MM.1S (cell line): Measurements from ENCODE around the gene CRMP1.

Source experiments
- DNase-seq: peaks from one replicate; pipeline ENCODE4 v3.0.0-alpha.2; 2015
- H2AFZ ChIP-seq: fragments of 300-600 bp; sonication (generic); 2 replicates; pipeline ENCODE4 v1.6.0; 2016; ENCODE audit warnings: antibody characterized with exemption, low read length
- H3F3A ChIP-seq: fragments of 300-600 bp; sonication (generic); 2 replicates; pipeline ENCODE4 v1.6.1; 2016; ENCODE audit warnings: mild to moderate bottlenecking, antibody characterized with exemption, low read length, moderate library complexity, mixed read lengths; ENCODE audit not compliant: insufficient read depth
- H3K27ac ChIP-seq: fragments of 300-600 bp; sonication (generic); 2 replicates; pipeline ENCODE4 v1.5.1; 2016; ENCODE audit warnings: mild to moderate bottlenecking, low read length
- H3K27me3 ChIP-seq: fragments of 300-600 bp; sonication (generic); replicated peaks from 2 replicates; pipeline ENCODE4 v1.6.0; 2016; ENCODE audit warnings: low read length; ENCODE audit not compliant: insufficient read depth
- H3K36me3 ChIP-seq: fragments of 300-600 bp; sonication (generic); replicated peaks from 2 replicates; pipeline ENCODE4 v1.6.1; 2016; ENCODE audit warnings: mild to moderate bottlenecking, low read length, mixed read lengths; ENCODE audit not compliant: insufficient read depth
- H3K4me1 ChIP-seq: fragments of 300-600 bp; sonication (generic); 2 replicates; pipeline ENCODE4 v1.6.1; 2016; ENCODE audit warnings: low read length, mixed read lengths
- H3K4me2 ChIP-seq: fragments of 300-600 bp; sonication (generic); 2 replicates; pipeline ENCODE4 v1.6.0; 2016; ENCODE audit warnings: low read depth, low read length
- H3K4me3 ChIP-seq: fragments of 300-600 bp; sonication (generic); 2 replicates; pipeline ENCODE4 v1.5.1; 2016; ENCODE audit warnings: low read length, mixed read lengths
- H3K79me2 ChIP-seq: fragments of 300-600 bp; sonication (generic); 2 replicates; pipeline ENCODE4 v1.6.1; 2016; ENCODE audit warnings: mixed run types, low read length, mixed read lengths
- H3K9ac ChIP-seq: fragments of 300-600 bp; sonication (generic); 2 replicates; pipeline ENCODE4 v1.6.1; 2016; ENCODE audit warnings: low read length, mixed read lengths
- H3K9me2 ChIP-seq: fragments of 300-600 bp; sonication (generic); replicated peaks from 2 replicates; pipeline ENCODE4 v1.6.1; 2016; ENCODE audit warnings: mild to moderate bottlenecking, low read length, mixed read lengths; ENCODE audit not compliant: insufficient read depth
- H3K9me3 ChIP-seq: fragments of 300-600 bp; sonication (generic); replicated peaks from 2 replicates; pipeline ENCODE4 v1.6.1; 2016; ENCODE audit warnings: mild to moderate bottlenecking, low read length, mixed read lengths; ENCODE audit not compliant: insufficient read depth
- H4K20me1 ChIP-seq: fragments of 300-600 bp; sonication (generic); 2 replicates; pipeline ENCODE4 v1.6.1; 2016; ENCODE audit warnings: mild to moderate bottlenecking, low read length, moderate library complexity, mixed read lengths; ENCODE audit not compliant: insufficient read depth
- EZH2 ChIP-seq: fragments of 300-600 bp; sonication (generic); optimal IDR thresholded peaks from 2 replicates; pipeline ENCODE3; 2017; ENCODE audit warnings: low read depth, mild to moderate bottlenecking, antibody characterized with exemption, low read length, mixed read lengths
- EZH2phosphoT487 ChIP-seq: fragments of 300-600 bp; sonication (generic); IDR thresholded peaks from 2 replicates; pipeline ENCODE4 v1.6.1; 2018; ENCODE audit warnings: antibody characterized with exemption, low read length
- TF ChIP-seq, protein P1 (sequence below): fragments of 300-600 bp; sonication (generic); IDR thresholded peaks from 2 replicates; pipeline ENCODE4 v1.5.1; 2016; ENCODE audit warnings: antibody characterized with exemption, low read length, mixed read lengths

Gene CRMP1

DNA sequence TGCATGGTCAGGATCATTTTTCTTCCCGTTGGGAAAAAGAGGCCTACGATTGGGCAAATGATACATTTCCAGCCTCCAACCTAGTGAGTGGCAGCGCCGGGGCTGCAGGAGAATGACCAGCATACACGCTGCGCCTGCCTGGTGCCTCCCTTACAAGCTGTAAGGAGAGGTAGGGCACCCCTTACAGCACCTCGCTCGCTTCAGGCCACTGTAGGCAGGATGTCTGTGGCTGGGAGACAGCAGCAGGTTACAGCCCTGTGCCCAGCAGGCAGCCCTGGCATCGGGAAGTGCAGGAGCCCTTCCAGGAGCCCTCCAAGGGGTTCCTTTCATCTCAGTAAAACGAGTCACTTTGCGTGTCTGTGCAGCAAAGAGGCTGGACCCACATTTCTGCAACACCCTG lies 93.5 kb downstream of the CRMP1 start:
- no peak overlapping the region for H3K9ac ChIP-seq
- no peak overlapping the region for H2AFZ ChIP-seq
- no peaks in the 10 kb centered on the region for H3K79me2 ChIP-seq
- no peak overlapping the region for H3K27ac ChIP-seq
- 0 out of 2 replicates have a peak, but pooled peaks cover 3% of the 10 kb centered on the region for H3K36me3 ChIP-seq
- H3K4me3 ChIP-seq, result no peak overlapping the region
- H3K9me2 ChIP-seq, result no peaks in the 10 kb centered on the region
- no peaks in the 10 kb centered on the region for H3K4me1 ChIP-seq
- H3K4me2 ChIP-seq, result no peak overlapping the region
- no peaks in the 10 kb centered on the region for H3K27me3 ChIP-seq
- no peaks in the 10 kb centered on the region for H3F3A ChIP-seq
- TF ChIP-seq, protein P1, sequence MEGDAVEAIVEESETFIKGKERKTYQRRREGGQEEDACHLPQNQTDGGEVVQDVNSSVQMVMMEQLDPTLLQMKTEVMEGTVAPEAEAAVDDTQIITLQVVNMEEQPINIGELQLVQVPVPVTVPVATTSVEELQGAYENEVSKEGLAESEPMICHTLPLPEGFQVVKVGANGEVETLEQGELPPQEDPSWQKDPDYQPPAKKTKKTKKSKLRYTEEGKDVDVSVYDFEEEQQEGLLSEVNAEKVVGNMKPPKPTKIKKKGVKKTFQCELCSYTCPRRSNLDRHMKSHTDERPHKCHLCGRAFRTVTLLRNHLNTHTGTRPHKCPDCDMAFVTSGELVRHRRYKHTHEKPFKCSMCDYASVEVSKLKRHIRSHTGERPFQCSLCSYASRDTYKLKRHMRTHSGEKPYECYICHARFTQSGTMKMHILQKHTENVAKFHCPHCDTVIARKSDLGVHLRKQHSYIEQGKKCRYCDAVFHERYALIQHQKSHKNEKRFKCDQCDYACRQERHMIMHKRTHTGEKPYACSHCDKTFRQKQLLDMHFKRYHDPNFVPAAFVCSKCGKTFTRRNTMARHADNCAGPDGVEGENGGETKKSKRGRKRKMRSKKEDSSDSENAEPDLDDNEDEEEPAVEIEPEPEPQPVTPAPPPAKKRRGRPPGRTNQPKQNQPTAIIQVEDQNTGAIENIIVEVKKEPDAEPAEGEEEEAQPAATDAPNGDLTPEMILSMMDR, result no peak
- no peak for TF ChIP-seq EZH2
- no peak for TF ChIP-seq EZH2phosphoT487
- H4K20me1 ChIP-seq, result no peaks in the 10 kb centered on the region
- no peak for DNase-seq
- no peaks in the 10 kb centered on the region for H3K9me3 ChIP-seq

DNA sequence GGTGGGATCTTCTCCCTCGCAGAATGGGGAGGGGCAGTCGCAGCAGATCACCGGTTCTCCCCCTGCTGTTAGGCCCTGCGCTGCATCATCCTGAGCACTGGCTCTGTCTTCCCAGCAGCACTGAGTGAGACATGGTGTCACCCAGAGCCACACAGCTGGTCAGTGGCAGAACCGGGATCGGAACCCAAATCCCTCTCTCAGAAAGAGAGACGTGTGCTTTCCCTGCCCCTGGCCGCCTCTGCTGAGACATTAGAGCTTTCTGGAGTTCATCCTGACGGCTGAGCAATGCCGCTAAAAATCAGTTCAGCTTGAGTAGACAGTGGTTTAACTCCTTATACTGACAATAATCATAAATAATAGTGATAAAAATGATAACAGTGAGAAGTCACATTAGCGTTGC lies 93.9 kb downstream of the CRMP1 start:
- no peaks in the 10 kb centered on the region for H3K27me3 ChIP-seq
- 0 out of 2 replicates have a peak, but pooled peaks cover 3% of the 10 kb centered on the region for H3K36me3 ChIP-seq
- DNase-seq, result no peak
- H2AFZ ChIP-seq, result no peak overlapping the region
- TF ChIP-seq EZH2, result no peak
- TF ChIP-seq, protein P1, result no peak
- no peak overlapping the region for H3K27ac ChIP-seq
- no peaks in the 10 kb centered on the region for H3K4me1 ChIP-seq
- no peaks in the 10 kb centered on the region for H3F3A ChIP-seq
- H3K9me2 ChIP-seq, result no peaks in the 10 kb centered on the region
- no peaks in the 10 kb centered on the region for H4K20me1 ChIP-seq
- H3K4me2 ChIP-seq, result no peak overlapping the region
- no peak overlapping the region for H3K9ac ChIP-seq
- H3K79me2 ChIP-seq, result no peaks in the 10 kb centered on the region
- no peak overlapping the region for H3K4me3 ChIP-seq
- no peaks in the 10 kb centered on the region for H3K9me3 ChIP-seq

DNA sequence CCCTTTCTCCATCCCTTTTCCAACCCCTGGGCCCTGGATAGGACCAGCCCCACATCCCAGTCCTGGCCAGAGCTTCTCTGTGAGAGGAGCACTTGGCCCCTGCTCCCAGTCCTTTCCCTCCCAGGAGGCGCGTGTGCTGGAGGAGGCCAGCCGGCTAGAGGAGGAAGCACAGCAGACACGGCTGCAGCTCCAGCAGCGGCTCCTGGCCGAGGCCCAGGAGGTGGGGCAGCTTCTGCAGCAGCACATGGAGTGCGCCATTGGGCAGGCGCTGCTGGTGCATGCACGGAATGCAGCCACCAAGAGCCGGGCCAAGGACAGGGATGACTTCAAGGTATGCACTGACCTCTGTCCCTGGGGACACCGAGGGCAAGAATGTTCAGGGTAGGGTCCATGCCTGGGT lies 94.4 kb downstream of the CRMP1 start:
- Histone ChIP-seq H3K9me3 (no peaks in the 10 kb centered on the region), H3K79me2 (no peaks in the 10 kb centered on the region), H3F3A (no peaks in the 10 kb centered on the region), H3K36me3 (0 out of 2 replicates have a peak, but pooled peaks cover 3% of the 10 kb centered on the region), H3K27me3 (no peaks in the 10 kb centered on the region), H3K9me2 (no peaks in the 10 kb centered on the region), H2AFZ (no peak overlapping the region), H4K20me1 (no peaks in the 10 kb centered on the region), H3K9ac (no peak overlapping the region), H3K27ac (no peak overlapping the region), H3K4me2 (no peak overlapping the region), H3K4me3 (no peak overlapping the region), H3K4me1 (no peaks in the 10 kb centered on the region)
- DNase-seq, result no peak
- TF ChIP-seq EZH2phosphoT487 (no peak), EZH2 (no peak)
- TF ChIP-seq, protein P1, result no peak
